HTR-8/SVneo (cell line): ENCODE measurements around the gene DLAT.

Experiments used
- DNase-seq: peaks from one replicate; pipeline ENCODE4 v3.0.0; 2011; ENCODE audit warnings: low spot score, mixed read lengths; ENCODE audit not compliant: insufficient read length
- FAIRE-seq: peaks from 2 replicates; lab custom pipeline; 2011; peaks lifted over from hg19 to GRCh38; lab: Jason Lieb, UNC

DLAT gene

DNA sequence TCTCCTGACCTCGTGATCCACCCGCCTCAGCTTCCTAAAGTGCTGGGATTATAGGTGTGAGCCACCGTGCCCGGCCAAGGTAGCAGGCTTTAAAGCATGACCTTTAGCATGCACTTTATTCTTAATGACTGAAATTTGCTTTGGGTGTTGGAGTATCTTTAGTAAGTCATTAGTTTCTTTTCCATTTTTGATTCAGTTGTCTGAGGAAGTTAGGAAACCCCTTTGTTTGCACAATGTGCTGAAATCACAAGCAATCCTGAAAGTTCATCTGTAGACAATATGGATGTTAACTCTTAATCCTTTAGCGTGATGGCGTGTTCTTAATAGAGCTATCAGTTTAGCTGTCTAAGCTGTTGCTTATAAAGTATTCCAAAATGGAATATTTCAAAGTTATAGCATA lies 78.2 kb downstream of the DLAT start:
- peak; percentile 83 for FAIRE-seq

DNA sequence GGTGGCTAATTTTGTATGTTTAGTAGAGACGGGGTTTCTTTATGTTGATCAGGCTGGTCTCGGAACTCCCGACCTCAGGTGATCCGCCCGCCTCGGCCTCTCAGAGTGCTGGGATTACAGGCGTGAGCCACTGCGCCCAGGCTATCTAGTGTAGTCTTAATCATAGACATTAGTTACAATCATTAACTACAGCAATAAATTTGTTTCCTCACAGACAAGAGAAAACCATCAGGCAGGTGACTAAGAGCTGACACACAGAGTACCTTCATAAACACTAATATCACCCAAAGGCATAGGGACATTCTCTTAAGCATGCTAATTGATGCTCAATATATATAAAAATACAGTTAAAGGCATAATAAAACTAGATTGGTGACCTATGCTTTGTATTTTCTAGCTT lies 80.9 kb downstream of the DLAT start:
- FAIRE-seq (peak; percentile 31), DNase-seq (no peak)

More for the DNA sequence above, 78.2 kb downstream of the DLAT start:
- no peak for DNase-seq
